IPS DF 19.7 (cell line): Measurements from ENCODE around the gene AGBL4.
A peak's percentile ranks its signal among the peaks of the same experiment; 100 is the strongest.
"Not testable (repeated sequence)": the region's sequence is repeated elsewhere in the genome, so short reads cannot be mapped to it uniquely, and the experiment has no call there.

Experiments
- DNase-seq: peaks from one replicate; pipeline ENCODE4 v3.0.0-alpha.2; 2013; ENCODE audit warnings: low read depth, low spot score

The AGBL4 gene

GRCh38 chr1:49306507-49307070, 717.2 kb downstream of the AGBL4 start:
- no peak for DNase-seq

GRCh38 chr1:49302400-49302799, 721.4 kb downstream of the AGBL4 start:
- DNase-seq: not testable (repeated sequence)

- no peak for DNase-seq
Measured at GRCh38 chr1:49298304-49298703, 725.5 kb downstream of the AGBL4 start.

GRCh38 chr1:49297783-49298182, 726.0 kb downstream of the AGBL4 start:
- no peak for DNase-seq

GRCh38 chr1:49294539-49294938, 729.2 kb downstream of the AGBL4 start:
- DNase-seq: no peak

- no peak for DNase-seq
Measured at GRCh38 chr1:49293016-49293415, 730.7 kb downstream of the AGBL4 start.

GRCh38 chr1:49257211-49258049, 766.3 kb downstream of the AGBL4 start:
- peak; percentile 28 for DNase-seq

- no peak for DNase-seq
Measured at GRCh38 chr1:49252917-49253316, 770.8 kb downstream of the AGBL4 start.

- no peak for DNase-seq
Measured at GRCh38 chr1:49251019-49251784, 772.6 kb downstream of the AGBL4 start.

- DNase-seq: no peak
Measured at GRCh38 chr1:49240709-49241221, 783.0 kb downstream of the AGBL4 start.

GRCh38 chr1:49234988-49235387, 788.8 kb downstream of the AGBL4 start:
- no peak for DNase-seq

- DNase-seq: peak; percentile 3
Measured at GRCh38 chr1:49229555-49229954, 794.2 kb downstream of the AGBL4 start.

- no peak for DNase-seq
Measured at GRCh38 chr1:49226758-49227157, 797.0 kb downstream of the AGBL4 start.

- DNase-seq: no peak
Measured at GRCh38 chr1:49225464-49225863, 798.3 kb downstream of the AGBL4 start.

- no peak for DNase-seq
Measured at GRCh38 chr1:49213301-49213700, 810.5 kb downstream of the AGBL4 start.

GRCh38 chr1:49208712-49209111, 815.0 kb downstream of the AGBL4 start:
- DNase-seq: no peak

- DNase-seq: no peak
Measured at GRCh38 chr1:49204720-49205119, 819.0 kb downstream of the AGBL4 start.

- no peak for DNase-seq
Measured at GRCh38 chr1:49200738-49201137, 823.0 kb downstream of the AGBL4 start.

- DNase-seq: no peak
Measured at GRCh38 chr1:49199564-49199963, 824.2 kb downstream of the AGBL4 start.

GRCh38 chr1:49197081-49197480, 826.7 kb downstream of the AGBL4 start:
- no peak for DNase-seq

GRCh38 chr1:49190138-49190537, 833.6 kb downstream of the AGBL4 start:
- no peak for DNase-seq

GRCh38 chr1:49187056-49187455, 836.7 kb downstream of the AGBL4 start:
- no peak for DNase-seq
